Body of pancreas (tissue), 4 donors: ENCODE results near the gene GPR61. TPM values are rescaled to one million over a fixed set of nuclear protein-coding genes. Genes with fewer than 3 reads are reported as not detected.

Experiments used
- ATAC-seq: fragments of 150-250 bp; one replicate; pipeline ENCODE4 v1.9.1; 2016
- DNase-seq, 4 donors: peaks; one replicate each; pipeline ENCODE4 v3.0.0-alpha.2; 2019
- H3K27ac ChIP-seq, 4 donors: fragments of 200-600 bp; sonication (generic); 1 replicate in 3 of 4; 2 replicates in 1 of 4; pipeline versions ENCODE4 v1.5.1 to v1.6.1; 2016 to 2019; ENCODE audit warnings: mild to moderate bottlenecking in 1 of 4, mixed read lengths in 1 of 4, moderate library complexity in 1 of 4
- H3K27me3 ChIP-seq, 2 donors: fragments of 200-600 bp; sonication (generic); one replicate each; pipeline ENCODE4 v1.6.0; 2016; ENCODE audit warnings: mild to moderate bottlenecking in 1 of 2
- H3K36me3 ChIP-seq, 2 donors: fragments of 200-600 bp; sonication (generic); replicated peaks in 1 of 2; 2 replicates each; pipeline ENCODE4 v1.5.1; 2016; ENCODE audit warnings: low read depth in 2 of 2; ENCODE audit not compliant: insufficient read depth in 1 of 2
- H3K4me1 ChIP-seq: fragments of 200-600 bp; sonication (generic); one replicate; pipeline ENCODE4 v1.6.0; 2016
- H3K4me3 ChIP-seq, 2 donors: fragments of 200-600 bp; sonication (generic); 1 replicate in 1 of 2; 2 replicates in 1 of 2; pipeline ENCODE4 v1.5.1; 2016 to 2019
- H3K9me3 ChIP-seq, 3 donors: fragments of 200-600 bp; sonication (generic); 1 replicate in 2 of 3; 2 replicates in 1 of 3; pipeline ENCODE4 v1.5.1; 2016
- POLR2A ChIP-seq, 3 donors: fragments of 450-650 bp; IDR thresholded peaks; one replicate each; pipeline ENCODE4 v1.6.1; 2016; ENCODE audit warnings: antibody characterized with exemption in 3 of 3, mild to moderate bottlenecking in 2 of 3
- WGBS, 2 donors: methylation state at CpG; one replicate each; pipeline ENCODE4 v1.1.5; 2017; 5-methylcytosine and 5-hydroxymethylcytosine counted together
- intact Hi-C: fragments of 100-400 bp; cut with DNase I; formaldehyde crosslinking; loops from one replicate; pipeline ENCODE4 v1.15.1; 2023
- total RNA-seq, 2 donors: library from RNA; depleted of rRNA; stranded (reverse); fragments of >200 nt; gene quantifications; one replicate each; pipeline ENCODE4 v1.1.0, GENCODE V29; 2016
- TF ChIP-seq, protein P1 (sequence below), 7 experiments: fragments of 450-650 bp in 4 of 7; fragments of 200-600 bp in 3 of 7; sonication (generic) in 3 of 7; IDR thresholded peaks; one replicate each; pipeline ENCODE4 v1.5.1; 2016 to 2019; ENCODE audit warnings: antibody characterized with exemption in 7 of 7

GPR61 gene
- total RNA-seq, 2 donors from 2014 or later = not detected

DNA sequence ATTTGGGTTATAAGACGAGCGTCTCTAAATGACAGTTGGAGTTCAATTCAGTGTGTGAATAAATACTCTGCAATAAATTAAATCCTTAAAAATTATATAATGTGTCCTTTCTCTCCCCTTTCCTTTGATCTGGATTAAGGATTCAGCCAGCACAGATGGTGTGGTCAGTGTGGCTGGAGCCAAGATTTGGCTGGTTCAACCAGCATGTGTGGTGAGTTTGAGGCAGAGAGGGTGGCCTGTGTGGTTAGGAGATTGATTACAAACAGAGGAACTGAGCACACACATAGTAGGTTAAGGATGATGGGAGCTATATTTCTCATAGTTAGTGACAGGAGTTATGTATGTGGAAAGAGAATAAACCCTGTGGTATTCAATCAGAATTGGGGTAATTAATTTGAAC is 16.0 kb upstream of the GPR61 start:
- intact Hi-C loops = no loop called here
- H3K4me3 ChIP-seq = no peak overlapping the region
- 76 to 88% methylated on average over 2 of the region's 2 CpGs for WGBS, 2 donors

DNA sequence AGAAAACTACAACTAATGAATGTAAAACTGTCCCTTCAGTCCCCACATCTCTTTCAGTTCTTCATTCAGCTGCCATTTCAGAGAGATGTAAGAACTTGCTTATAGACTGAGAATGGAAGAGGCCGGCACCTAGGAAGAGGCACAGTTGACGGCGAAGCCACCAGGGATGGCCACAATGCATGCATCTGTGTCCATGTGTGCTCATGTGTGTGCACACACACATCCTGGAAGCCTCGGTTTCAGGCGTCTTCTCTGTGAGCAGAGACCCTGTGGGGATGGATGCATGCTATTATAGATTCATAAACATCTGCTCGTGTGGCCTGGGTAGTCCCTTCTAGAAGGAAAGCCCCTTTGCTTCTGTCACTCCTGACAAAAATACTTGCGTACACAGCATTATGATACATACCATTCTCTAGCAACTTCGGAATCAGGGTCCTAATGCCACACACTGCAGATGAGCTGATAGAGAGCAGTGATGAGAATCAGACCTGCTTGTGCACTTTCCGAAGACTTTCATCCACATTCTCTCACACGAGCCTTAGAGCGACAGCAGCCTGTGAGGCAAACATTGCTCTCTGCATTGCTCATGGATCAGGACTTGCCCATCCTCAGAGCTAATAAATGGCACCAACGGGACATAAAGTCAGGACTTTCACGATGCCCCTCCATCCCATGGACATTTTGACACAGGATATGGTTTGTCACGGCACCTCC is 12.4 kb upstream of the GPR61 start:
- intact Hi-C loops = loop anchor here (5.0 kb wide), 1 partner anchor 40 kb away; no protein-coding TSS in a partner anchor
- TF ChIP-seq, protein P1, sequence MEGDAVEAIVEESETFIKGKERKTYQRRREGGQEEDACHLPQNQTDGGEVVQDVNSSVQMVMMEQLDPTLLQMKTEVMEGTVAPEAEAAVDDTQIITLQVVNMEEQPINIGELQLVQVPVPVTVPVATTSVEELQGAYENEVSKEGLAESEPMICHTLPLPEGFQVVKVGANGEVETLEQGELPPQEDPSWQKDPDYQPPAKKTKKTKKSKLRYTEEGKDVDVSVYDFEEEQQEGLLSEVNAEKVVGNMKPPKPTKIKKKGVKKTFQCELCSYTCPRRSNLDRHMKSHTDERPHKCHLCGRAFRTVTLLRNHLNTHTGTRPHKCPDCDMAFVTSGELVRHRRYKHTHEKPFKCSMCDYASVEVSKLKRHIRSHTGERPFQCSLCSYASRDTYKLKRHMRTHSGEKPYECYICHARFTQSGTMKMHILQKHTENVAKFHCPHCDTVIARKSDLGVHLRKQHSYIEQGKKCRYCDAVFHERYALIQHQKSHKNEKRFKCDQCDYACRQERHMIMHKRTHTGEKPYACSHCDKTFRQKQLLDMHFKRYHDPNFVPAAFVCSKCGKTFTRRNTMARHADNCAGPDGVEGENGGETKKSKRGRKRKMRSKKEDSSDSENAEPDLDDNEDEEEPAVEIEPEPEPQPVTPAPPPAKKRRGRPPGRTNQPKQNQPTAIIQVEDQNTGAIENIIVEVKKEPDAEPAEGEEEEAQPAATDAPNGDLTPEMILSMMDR (IDR thresholded peaks at IDR 0.05) = no peak
- no peak for TF ChIP-seq POLR2A (IDR thresholded peaks at IDR 0.05)
- peaks cover 5% of the 10 kb centered on the region for H3K4me1 ChIP-seq
- WGBS, 2 donors = 61 to 62% methylated on average over 14 of the region's 14 CpGs
- no peaks in the 10 kb centered on the region for H3K9me3 ChIP-seq
- no peak overlapping the region for H3K27ac ChIP-seq
- ATAC-seq (no peak), DNase-seq (no peak)
- no peaks in the 10 kb centered on the region for H3K27me3 ChIP-seq
- no peak overlapping the region for H3K4me3 ChIP-seq
- H3K36me3 ChIP-seq = no peaks in the 10 kb centered on the region

More for the DNA sequence above, 16.0 kb upstream of the GPR61 start:
- Histone ChIP-seq H3K27me3 (no peaks in the 10 kb centered on the region), H3K4me1 (no peaks in the 10 kb centered on the region), H3K36me3 (no peaks in the 10 kb centered on the region), H3K27ac (no peak overlapping the region), H3K9me3 (no peaks in the 10 kb centered on the region)
- DNase-seq (no peak), ATAC-seq (no peak)
- TF ChIP-seq, protein P1 (IDR thresholded peaks at IDR 0.05) = no peak
- TF ChIP-seq POLR2A (IDR thresholded peaks at IDR 0.05) = no peak

DNA sequence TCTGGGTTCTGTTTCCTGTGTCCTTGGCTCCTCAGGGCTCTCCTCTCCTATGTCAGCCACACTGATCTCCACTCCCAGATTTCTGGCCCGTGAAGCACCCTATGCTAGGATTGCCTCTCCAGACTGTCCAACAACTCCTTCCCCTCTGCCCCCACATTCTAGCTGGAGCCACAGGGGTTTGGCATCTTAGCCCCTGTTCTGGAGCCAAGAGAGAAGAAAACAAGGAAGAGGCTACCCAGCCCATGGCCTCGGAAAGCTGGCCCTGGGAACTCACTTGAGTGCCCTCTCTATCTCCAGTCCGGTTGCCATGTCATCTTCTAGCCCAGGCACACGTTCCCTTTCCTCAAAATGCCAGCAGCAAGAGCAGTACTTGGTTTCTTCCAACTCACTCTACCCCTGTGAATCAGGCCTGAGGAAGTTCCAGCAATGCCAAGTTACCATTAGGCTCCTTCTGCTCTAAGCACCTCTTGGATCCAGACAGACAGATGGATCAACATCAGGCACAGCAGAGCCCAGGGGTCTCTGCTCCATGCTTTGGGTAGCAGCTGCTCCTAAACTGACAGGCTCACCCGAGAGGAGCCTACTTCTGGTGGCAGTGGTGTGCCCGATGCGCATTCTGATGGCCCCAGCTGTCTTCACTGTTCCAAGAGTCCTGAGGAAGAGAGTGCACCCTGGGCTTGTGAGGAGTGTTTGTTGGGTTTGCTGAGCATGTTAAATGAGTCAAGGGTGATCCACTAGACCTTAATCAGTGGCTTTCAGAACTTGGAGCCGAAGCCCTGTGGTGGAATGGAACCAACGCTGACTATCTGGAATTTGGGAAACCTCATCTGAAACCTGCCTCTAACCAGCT is 11.6 kb upstream of the GPR61 start:
- Histone ChIP-seq H3K27me3 (no peaks in the 10 kb centered on the region), H3K9me3 (no peaks in the 10 kb centered on the region), H3K36me3 (no peaks in the 10 kb centered on the region), H3K27ac (no peak overlapping the region), H3K4me1 (peaks cover 11% of the 10 kb centered on the region), H3K4me3 (no peak overlapping the region)
- WGBS, 2 donors = 65 to 80% methylated on average over 6 to 9 of the region's 9 CpGs
- TF ChIP-seq, protein P1 (IDR thresholded peaks at IDR 0.05) = no peak
- no peak for TF ChIP-seq POLR2A (IDR thresholded peaks at IDR 0.05)
- DNase-seq = no peak
- intact Hi-C loops = loop anchor here (5.0 kb wide), 1 partner anchor 41 kb away; no protein-coding TSS in a partner anchor
- ATAC-seq = no peak

DNA sequence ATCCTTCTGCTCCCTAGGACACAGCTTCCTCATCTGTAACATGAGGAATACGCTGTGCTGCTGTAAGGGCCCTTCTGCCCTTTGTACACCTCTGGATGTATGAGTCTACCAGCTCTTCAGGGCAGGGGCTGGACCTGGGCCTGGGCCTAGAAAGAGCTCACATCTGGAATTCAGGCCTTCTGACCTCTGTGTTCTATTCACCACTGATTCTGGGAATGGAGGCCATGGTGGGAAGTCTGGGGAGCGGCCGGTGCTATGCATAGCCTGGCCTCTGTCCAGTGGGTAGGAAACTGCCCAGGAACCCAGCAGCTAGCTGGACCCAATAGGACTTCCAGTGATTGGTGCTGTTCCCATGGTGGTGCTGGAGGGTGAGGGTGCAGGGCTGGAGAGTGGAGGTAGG is 11.0 kb upstream of the GPR61 start:
- WGBS, 2 donors = 77 to 81% methylated on average over 3 of the region's 3 CpGs
- DNase-seq = no peak
- intact Hi-C loops = loop anchor here (5.0 kb wide), 1 partner anchor 41 kb away; no protein-coding TSS in a partner anchor
- Histone ChIP-seq H3K27ac (no peak overlapping the region), H3K4me3 (no peak overlapping the region), H3K9me3 (no peaks in the 10 kb centered on the region), H3K27me3 (no peaks in the 10 kb centered on the region), H3K4me1 (peaks cover 11% of the 10 kb centered on the region), H3K36me3 (no peaks in the 10 kb centered on the region)
- ATAC-seq = no peak
- TF ChIP-seq, protein P1 (IDR thresholded peaks at IDR 0.05) = no peak
- TF ChIP-seq POLR2A (IDR thresholded peaks at IDR 0.05) = no peak
